PFSK-1 (cell line): Measurements from ENCODE around the gene GRB2.

Experiments used
- FOXP2 ChIP-seq: optimal IDR thresholded peaks from 2 replicates; pipeline ENCODE3; 2011; ENCODE audit warnings: borderline replicate concordance, control low read depth, inconsistent platforms; ENCODE audit not compliant: insufficient read depth; ENCODE audit errors: extremely low read length, extremely low read depth
- POLR2AphosphoS5 ChIP-seq: IDR thresholded peaks from 2 replicates; pipeline ENCODE4 v1.6.1; 2012; ENCODE audit warnings: low read depth, mild to moderate bottlenecking, control low read depth, low read length, moderate library complexity
- SIN3A ChIP-seq: IDR thresholded peaks from 2 replicates; pipeline ENCODE4 v1.6.1; 2012; ENCODE audit warnings: mild to moderate bottlenecking, low read length, moderate library complexity, borderline replicate concordance; ENCODE audit not compliant: insufficient read depth
- TAF1 ChIP-seq: IDR thresholded peaks from 2 replicates; pipeline ENCODE4 v1.6.1; 2012; ENCODE audit warnings: low read length, control low read depth, borderline replicate concordance; ENCODE audit not compliant: insufficient read depth
- TF ChIP-seq, protein P1 (sequence below), 2 experiments: IDR thresholded peaks; 2 replicates each; pipeline versions ENCODE4 v1.6.1 to v1.8.0; 2011 to 2012; ENCODE audit warnings: low read depth in 2 of 2, low read length in 2 of 2, control low read depth in 1 of 2, inconsistent platforms in 1 of 2, mild to moderate bottlenecking in 1 of 2, moderate library complexity in 1 of 2; ENCODE audit not compliant: insufficient read depth in 1 of 2

GRB2 gene

DNA sequence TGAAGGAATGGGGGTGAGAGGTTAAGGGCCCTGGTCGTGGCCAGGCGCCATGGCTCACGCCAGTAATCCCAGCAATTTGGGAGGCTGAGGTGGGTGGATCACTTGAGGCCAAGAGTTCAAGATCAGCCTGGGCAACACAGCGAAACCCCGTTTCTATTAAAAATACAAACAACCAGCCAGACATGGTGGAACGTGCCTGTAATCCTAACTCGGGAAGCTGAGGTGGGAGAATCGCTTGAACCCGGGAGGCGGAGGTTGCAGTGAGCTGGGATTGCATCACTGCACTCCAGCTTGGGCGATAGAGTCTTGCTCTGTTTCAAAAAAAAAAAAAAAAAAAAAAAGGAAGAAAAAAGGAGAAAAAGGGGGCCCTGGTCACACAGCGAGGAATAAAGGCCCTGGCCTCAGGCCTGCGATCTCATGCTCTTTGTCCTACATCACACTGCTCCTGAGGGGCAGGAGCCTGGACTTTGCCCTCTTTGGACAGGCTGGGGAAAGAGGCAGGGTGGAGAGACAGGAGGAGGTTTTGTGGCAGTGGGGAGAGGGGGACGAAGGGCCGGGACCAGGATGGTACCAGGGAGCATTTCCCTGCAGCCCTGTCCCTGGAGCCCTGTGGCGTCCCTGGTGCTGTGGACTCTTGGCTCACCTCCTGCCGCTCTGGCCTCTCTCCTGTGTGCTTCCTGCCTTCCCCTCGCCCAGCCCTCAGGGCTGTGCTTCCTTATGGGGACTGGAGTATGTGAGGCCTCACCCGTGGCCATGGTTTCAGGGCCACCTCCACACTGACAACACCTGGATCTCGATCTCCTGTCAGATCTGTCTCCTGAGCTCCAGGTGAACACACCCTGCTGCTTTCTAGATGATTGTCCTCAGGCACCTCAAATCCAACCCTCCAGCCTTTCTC lies 96.5 kb downstream of the GRB2 start:
- no peak for TF ChIP-seq TAF1
- no peak for TF ChIP-seq SIN3A
- TF ChIP-seq, protein P1, sequence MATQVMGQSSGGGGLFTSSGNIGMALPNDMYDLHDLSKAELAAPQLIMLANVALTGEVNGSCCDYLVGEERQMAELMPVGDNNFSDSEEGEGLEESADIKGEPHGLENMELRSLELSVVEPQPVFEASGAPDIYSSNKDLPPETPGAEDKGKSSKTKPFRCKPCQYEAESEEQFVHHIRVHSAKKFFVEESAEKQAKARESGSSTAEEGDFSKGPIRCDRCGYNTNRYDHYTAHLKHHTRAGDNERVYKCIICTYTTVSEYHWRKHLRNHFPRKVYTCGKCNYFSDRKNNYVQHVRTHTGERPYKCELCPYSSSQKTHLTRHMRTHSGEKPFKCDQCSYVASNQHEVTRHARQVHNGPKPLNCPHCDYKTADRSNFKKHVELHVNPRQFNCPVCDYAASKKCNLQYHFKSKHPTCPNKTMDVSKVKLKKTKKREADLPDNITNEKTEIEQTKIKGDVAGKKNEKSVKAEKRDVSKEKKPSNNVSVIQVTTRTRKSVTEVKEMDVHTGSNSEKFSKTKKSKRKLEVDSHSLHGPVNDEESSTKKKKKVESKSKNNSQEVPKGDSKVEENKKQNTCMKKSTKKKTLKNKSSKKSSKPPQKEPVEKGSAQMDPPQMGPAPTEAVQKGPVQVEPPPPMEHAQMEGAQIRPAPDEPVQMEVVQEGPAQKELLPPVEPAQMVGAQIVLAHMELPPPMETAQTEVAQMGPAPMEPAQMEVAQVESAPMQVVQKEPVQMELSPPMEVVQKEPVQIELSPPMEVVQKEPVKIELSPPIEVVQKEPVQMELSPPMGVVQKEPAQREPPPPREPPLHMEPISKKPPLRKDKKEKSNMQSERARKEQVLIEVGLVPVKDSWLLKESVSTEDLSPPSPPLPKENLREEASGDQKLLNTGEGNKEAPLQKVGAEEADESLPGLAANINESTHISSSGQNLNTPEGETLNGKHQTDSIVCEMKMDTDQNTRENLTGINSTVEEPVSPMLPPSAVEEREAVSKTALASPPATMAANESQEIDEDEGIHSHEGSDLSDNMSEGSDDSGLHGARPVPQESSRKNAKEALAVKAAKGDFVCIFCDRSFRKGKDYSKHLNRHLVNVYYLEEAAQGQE (IDR thresholded peaks at IDR 0.05; ENCODE audit: insufficient read depth in 1 of 2, low read depth in 2 of 2, low read length in 2 of 2): no peak
- no peak for TF ChIP-seq POLR2AphosphoS5
- no peak for TF ChIP-seq FOXP2

DNA sequence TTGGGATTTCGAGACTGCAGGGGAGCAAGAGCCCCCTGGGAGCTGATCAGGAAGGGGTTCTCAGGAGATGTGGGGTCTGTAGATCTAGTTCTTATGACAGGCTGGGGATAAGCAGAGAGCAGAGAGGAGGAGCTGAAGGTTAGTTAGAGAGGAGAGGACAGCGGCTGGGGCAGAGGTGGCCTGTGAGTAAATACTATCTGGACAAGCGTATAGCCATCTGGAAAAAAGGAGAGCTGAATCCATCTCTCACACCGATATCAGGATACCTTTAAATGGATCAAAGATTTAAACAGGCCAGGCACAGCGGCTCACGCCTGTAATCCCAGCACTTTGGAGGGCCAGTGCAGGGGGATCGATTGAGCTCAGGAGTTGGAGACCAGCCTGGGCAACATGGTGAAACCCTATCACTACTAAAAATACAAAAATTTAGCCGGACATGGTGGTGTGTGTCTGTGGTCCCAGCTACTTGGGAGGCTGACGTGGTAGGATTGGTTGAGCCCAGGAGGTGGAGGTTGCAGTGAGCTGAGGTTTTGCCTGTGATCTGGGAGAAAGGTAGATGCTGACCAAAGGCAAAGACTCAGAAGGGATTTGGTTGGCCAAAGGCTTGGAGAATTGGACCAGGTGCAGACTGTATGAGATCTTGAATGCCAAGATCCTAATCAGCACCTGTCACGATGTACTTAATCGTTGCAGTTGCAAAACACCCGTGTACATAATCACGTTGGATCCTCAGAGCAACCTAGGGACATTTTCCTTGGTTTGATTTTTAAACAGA lies 97.3 kb downstream of the GRB2 start:
- TF ChIP-seq, protein P1 (IDR thresholded peaks at IDR 0.05; ENCODE audit: insufficient read depth in 1 of 2, low read depth in 2 of 2, low read length in 2 of 2): no peak
- no peak for TF ChIP-seq TAF1
- TF ChIP-seq FOXP2: no peak
- TF ChIP-seq SIN3A: no peak
- no peak for TF ChIP-seq POLR2AphosphoS5

DNA sequence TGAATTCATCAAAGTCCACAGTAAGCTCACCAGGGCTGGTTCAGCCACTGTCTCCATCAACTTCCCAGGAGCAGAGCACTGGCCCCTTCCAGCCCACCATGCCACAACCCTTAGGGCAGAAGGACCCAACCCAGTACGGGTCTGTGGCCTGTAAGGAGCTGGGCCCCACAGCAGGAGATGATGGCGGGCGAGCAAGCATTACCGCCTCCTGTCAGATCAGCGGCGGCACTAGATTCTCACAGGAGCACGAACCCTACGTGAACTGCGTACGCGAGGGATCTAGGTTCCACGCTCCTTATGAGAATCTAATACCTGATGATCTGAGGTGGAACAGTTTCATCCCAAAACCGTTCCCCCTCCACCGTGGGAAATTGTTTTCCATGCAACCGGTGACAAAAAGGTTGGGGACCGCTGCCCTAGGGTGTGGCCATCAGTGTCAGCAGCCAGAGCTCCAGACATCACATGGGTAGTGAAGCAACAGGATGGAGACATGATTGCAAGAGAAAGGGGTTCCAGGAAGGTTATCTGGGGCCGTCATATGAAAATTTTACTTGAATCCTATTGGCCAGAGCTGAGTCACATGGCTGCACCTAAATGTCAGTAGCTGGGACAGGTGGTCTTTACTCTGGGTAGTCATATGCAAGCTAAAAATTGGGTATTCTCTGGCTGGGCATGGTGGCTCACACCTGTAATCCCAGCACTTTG lies 103.8 kb downstream of the GRB2 start:
- TF ChIP-seq POLR2AphosphoS5: no peak
- TF ChIP-seq TAF1: no peak
- TF ChIP-seq, protein P1 (IDR thresholded peaks at IDR 0.05; ENCODE audit: insufficient read depth in 1 of 2, low read depth in 2 of 2, low read length in 2 of 2): no peak
- no peak for TF ChIP-seq SIN3A
- TF ChIP-seq FOXP2: no peak

DNA sequence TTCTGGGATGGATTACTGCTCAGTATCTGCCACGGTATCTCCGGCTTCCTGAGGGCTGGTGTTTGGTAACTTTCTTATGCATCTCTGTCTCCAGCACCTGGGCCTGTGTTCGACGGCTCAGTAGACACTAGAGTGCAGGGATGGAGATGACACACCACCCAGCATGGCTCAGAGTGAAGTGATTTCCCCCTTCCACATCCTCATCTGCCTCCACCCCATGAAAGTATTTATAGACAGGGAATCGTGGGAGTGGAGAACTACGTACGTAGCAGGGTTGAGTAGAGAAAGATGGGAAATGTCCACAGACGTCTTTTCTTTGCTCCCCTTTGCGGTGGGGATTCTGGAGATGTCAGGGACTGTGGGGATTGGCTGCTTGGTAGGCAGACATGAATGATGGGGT lies 104.4 kb downstream of the GRB2 start:
- TF ChIP-seq TAF1 (no peak), FOXP2 (no peak), SIN3A (no peak), POLR2AphosphoS5 (no peak)
- TF ChIP-seq, protein P1 (IDR thresholded peaks at IDR 0.05; ENCODE audit: insufficient read depth in 1 of 2, low read depth in 2 of 2, low read length in 2 of 2): no peak
